GM21390 (cell line): Measurements from ENCODE around the gene MADD.
"Not testable (repeated sequence)": the region's sequence is repeated elsewhere in the genome, so short reads cannot be mapped to it uniquely, and the experiment has no call there.

Experiments
- ATAC-seq: cut with Tn5 transposase; IDR thresholded peaks from one replicate; pipeline ENCODE4 v1.9.1; 2021; ENCODE audit not compliant: unreplicated experiment

Gene MADD

DNA sequence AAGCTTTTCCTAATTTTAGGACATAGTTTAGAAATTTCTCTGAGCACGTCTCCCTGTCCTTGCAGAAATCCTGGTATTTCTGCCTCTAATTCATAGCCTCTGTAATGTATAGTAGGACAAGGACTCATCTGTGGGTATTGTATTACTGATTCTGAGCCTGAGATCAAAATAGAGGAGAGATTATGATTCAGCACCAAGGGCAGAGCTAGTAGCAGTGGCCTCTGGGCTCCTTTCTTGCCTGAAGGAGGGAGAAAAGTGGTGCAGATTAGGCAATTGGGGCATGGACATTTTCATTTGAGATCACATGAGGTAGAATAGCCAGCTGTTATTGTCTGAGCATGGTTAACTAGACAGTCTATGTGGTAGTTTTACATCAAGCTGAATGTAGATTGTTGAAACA, 2.8 kb downstream of the MADD start:
- ATAC-seq = no peak

DNA sequence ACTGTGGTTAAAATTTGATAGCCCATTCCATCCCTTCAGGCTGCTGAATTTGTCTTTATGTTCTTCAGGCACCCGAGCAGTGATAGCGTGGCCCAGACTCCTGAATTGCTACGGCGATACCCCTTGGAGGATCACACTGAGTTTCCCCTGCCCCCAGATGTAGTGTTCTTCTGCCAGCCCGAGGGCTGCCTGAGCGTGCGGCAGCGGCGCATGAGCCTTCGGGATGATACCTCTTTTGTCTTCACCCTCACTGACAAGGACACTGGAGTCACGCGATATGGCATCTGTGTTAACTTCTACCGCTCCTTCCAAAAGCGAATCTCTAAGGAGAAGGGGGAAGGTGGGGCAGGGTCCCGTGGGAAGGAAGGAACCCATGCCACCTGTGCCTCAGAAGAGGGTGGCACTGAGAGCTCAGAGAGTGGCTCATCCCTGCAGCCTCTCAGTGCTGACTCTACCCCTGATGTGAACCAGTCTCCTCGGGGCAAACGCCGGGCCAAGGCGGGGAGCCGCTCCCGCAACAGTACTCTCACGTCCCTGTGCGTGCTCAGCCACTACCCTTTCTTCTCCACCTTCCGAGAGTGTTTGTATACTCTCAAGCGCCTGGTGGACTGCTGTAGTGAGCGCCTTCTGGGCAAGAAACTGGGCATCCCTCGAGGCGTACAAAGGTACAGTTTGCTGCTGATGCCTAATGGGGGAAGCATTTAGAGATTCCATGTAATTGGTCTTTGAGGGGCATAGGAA, 4.7 kb downstream of the MADD start:
- ATAC-seq = no peak

DNA sequence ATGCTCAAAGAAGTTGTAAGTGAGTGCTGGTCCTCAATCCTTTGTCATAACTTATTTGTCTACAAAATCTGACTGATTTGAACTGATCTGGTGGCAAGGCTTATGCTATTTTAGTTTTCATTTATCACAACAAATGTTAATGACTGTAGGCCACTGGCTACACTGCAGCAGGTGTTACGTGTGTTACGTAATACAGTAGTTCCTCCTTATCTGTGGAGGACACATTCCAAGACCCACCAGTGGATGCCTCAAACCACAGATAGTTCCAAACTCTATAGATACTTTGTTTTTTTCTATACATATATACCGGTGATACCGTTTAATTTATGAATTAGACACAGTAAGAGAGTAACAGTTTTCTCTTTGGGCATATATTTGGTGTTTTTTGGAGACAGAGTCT, 7.0 kb downstream of the MADD start:
- ATAC-seq = no peak

GRCh38 chr11:47278058-47278457, 8.1 kb downstream of the MADD start:
- ATAC-seq = no peak

- ATAC-seq = no peak
Measured at GRCh38 chr11:47278769-47279168, 8.8 kb downstream of the MADD start.

DNA sequence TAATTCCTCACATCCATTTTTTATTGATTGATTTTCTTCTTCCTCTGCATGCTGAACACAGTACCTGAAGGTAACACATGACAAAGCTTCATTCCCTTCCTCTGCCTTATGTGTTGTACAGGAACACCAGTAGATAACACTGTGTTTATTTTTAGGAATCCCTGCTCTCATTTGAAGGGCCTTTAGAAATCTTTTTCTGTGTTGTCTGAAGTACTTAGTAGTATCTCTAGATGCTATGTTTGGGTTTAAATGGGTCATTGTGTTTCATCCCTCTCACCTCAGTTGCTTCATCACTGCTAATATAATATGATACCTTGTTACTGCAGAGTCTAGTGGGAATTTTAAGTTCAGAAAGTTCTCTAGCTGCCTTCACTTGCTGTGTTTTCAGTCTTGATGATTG, 10.2 kb downstream of the MADD start:
- ATAC-seq = no peak

GRCh38 chr11:47280860-47281259, 10.9 kb downstream of the MADD start:
- no peak for ATAC-seq

DNA sequence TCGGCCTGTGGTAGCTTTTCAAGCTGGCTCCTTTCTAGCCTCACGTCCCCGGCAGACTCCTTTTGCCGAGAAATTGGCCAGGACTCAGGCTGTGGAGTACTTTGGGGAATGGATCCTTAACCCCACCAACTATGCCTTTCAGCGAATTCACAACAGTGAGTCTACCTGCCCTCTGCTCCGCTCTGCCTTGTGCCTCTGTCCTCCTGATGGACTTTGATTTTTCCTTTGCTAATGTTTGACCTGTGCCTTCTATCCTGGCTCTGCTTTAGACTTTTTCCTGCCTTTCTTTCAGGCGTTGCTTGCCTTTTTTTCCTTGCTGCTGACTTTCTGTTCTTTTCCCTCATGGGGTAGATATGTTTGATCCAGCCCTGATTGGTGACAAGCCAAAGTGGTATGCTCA, 12.5 kb downstream of the MADD start:
- ATAC-seq = no peak

DNA sequence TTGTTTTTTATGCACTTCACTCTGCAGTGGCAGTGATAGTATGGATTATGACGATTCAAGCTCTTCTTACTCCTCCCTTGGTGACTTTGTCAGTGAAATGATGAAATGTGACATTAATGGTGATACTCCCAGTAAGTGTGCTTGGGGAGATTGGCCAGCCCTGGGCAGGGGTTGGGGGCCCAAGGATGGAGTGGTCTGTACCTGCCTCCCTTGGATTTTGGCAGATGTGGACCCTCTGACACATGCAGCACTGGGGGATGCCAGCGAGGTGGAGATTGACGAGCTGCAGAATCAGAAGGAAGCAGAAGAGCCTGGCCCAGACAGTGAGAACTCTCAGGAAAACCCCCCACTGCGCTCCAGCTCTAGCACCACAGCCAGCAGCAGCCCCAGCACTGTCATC, 14.2 kb downstream of the MADD start:
- ATAC-seq = no peak

GRCh38 chr11:47285969-47286770, 16.2 kb downstream of the MADD start:
- ATAC-seq = no peak

DNA sequence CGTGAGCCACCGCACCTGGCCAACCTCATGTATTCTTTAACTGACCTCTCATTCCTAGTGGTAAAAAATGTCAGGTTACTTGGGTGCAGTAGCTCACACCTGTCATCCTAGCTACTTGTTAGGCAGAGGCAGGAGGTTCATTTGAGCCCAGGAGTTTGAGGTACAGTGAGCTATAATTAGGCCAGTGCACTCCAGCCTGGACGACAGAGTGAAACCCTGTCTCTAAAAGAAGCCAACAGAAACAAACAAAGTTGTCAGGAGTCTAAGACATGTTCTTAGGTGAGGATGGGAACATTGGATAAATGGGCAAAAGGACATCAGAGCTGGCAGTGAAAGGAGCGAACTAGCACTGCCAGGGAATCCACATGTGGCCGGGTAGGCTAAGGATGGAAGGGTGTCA, 18.1 kb downstream of the MADD start:
- no peak for ATAC-seq

- ATAC-seq = no peak
Measured at GRCh38 chr11:47289856-47290255, 19.9 kb downstream of the MADD start.

DNA sequence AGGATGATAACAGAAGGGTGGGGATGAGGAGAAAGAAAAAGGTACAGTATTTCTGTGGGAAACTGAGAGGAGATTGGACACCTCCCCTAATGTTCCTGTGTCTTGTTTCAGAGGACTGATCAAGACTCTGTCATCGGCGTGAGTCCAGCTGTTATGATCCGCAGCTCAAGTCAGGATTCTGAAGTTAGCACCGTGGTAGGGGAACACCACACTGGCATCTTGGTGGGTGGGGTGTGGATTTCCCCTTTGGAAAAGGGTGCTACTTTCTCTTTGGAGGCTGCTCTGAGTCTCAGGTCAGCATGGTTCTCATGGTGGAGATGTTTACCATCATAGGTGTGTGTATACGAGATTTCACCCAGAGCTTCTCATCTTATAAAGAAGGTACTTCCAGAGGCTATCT, 25.5 kb downstream of the MADD start:
- ATAC-seq = no peak

GRCh38 chr11:47296045-47296444, 26.1 kb downstream of the MADD start:
- ATAC-seq = no peak

DNA sequence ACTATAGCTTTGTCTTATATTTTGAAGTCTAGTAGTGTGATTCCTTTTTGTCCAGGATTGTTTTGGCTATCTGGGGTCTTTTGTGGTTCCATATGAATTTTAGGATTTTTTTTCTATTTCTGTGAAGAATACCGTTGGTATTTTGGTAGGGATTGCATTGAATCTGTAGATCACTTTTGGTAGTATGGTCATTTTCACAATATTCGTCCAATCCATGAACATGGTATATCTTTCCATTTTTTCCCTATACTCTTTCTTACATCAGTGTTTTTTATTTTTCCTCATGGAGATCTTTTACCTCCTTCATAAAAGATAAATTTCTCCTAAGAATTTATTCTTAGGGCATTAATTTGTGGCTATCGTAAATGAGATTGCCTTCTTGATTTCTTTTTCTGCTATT, 29.1 kb downstream of the MADD start:
- no peak for ATAC-seq

DNA sequence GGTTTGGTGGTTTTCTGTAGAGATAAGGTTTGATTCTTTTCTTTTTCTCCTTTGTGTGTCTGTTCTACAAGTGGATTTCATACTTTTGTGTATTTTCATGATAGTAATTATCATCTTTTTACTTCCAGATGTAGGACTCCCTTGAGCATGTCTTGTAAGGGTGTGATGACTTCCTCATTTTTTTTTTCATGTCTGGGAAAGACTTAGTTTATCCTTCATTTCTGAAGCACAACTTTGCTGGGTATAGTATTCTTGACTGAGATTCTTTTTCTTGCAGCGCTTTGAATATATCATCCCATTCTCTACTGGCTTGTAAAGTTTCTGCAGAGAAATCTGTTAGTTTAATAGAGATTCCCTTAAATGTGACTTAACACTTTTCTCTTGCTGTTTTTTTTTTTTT, 32.9 kb downstream of the MADD start:
- ATAC-seq = no peak

DNA sequence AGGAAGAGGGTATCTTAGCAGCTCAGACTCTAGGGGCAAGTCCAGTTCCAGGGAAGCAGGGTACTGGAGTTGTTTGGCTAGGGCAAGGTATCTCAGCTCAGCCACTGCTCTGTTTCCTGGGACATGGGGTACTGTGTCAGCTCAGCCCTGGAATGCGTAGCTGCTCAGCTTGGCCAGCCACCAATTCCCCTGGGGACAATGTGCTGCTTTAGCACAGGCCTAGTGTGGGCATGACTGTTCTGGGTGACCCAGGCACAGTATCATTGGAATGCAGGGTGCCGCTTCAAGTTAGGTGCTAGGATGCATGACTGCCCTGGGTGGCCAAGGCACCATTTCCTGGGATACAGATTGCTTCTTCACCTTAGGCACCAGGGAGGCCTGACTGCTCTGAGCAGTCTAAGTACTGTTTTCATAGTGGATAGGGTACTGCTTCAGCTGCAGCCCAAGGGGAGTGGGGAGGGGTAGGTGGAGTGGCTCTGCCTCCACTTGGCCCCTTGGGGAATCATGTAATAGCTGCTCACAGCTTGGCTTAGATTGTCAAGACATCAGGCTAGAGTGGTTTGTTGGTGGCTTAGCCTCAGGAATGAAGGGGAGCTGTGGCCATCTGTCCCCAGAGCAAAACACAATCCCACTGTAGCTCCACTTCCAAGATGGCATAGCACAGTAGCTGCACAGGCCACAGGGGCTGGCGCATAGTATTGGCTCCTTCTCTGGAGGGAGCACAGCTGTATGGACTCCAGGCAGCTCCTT, 36.0 kb downstream of the MADD start:
- no peak for ATAC-seq

DNA sequence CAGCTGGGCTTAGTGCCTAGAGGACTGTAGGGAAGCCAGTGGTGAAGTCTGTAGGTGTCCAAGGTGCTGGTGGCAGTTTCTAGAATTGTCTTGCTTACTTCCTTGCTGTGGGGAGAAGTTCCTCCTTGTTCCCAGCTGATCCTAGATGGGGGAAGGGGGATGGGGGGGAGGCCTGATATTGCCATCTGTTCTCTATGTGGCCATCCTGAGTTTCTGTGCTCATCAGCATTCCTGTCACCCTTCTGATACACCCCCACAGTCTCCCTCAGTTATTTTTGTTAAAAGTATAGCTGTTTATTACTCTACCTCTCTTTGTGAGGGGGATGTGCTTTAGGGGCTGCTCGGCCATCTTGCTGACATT, 36.5 kb downstream of the MADD start:
- ATAC-seq = no peak

- no peak for ATAC-seq
Measured at GRCh38 chr11:47308050-47308823, 38.3 kb downstream of the MADD start.

- no peak for ATAC-seq
Measured at GRCh38 chr11:47314992-47315391, 45.1 kb downstream of the MADD start.

GRCh38 chr11:47316501-47316900, 46.6 kb downstream of the MADD start:
- not testable (repeated sequence) for ATAC-seq
